ENCODE measurements around the gene TCAP. TPM values are rescaled to one million over a fixed set of nuclear protein-coding genes. Genes with fewer than 3 reads are reported as not detected.

Gene TCAP
- total and polyA plus RNA-seq, 2 experiments from 2014 or later, result 0.61 to 2.1 TPM

- H2AFZ ChIP-seq, result no peak overlapping the region
- Mint-ChIP-seq H3K27ac (peak overlapping the region; percentile 61), H3K4me3 (peak overlapping the region; percentile 97), H3K36me3 (ENCODE audit: low read depth) (peaks cover 25% of the 10 kb centered on the region), H3K27me3 (ENCODE audit: insufficient read depth, low read depth, poor library complexity) (peaks cover 7% of the 10 kb centered on the region), H3K4me1 (peaks cover 64% of the 10 kb centered on the region), H3K9me3 (no peaks in the 10 kb centered on the region)
- peaks cover 93% of the 10 kb centered on the region for H3K79me2 ChIP-seq (replicated peaks; ENCODE audit: insufficient read depth)
- H3K4me2 ChIP-seq, result peak overlapping the region; percentile 75
- H4K20me1 ChIP-seq (replicated peaks; ENCODE audit: insufficient read depth), result peaks cover 27% of the 10 kb centered on the region
- no peaks in the 10 kb centered on the region for H3K27me3 ChIP-seq (ENCODE audit: insufficient read depth)
- peak overlapping the region; percentile 97 for H3K4me3 ChIP-seq
- ATAC-seq (no peak), DNase-seq (ENCODE audit: low spot score) (no peak)
- H3K9me2 ChIP-seq (ENCODE audit: insufficient read depth), result no peaks in the 10 kb centered on the region
- H3K27ac ChIP-seq (ENCODE audit: low read depth), result 0 out of 2 replicates have a peak overlapping the region, but pooled peaks have one; percentile 56
- H3K4me1 ChIP-seq (ENCODE audit: insufficient read depth), result peaks cover 66% of the 10 kb centered on the region
- H3F3A ChIP-seq (replicated peaks; ENCODE audit: low read depth), result peaks cover 3% of the 10 kb centered on the region; the same call in 1 of the 2 replicates
- TF ChIP-seq ZNF114 (CRISPR knock-in tag; IDR thresholded peaks at IDR 0.05), result no peak
- no peak for TF ChIP-seq STAT1 (IDR thresholded peaks at IDR 0.05; ENCODE audit: unreplicated experiment)
- TF ChIP-seq ZNF331 (CRISPR knock-in tag; IDR thresholded peaks at IDR 0.05; ENCODE audit: low read depth), result no peak
- no peak for TF ChIP-seq REST (IDR thresholded peaks at IDR 0.05; ENCODE audit: unreplicated experiment)
- TF ChIP-seq CREB1 (CRISPR knock-in tag; IDR thresholded peaks at IDR 0.05; ENCODE audit: low read depth), result no peak
- no peak for TF ChIP-seq EZH2 (IDR thresholded peaks at IDR 0.05; ENCODE audit: low read depth, unreplicated experiment)
- H3K36me3 ChIP-seq (ENCODE audit: insufficient read depth), result no peaks in the 10 kb centered on the region
These were observed 36.8 kb downstream of the TCAP start for GRCh38 chr17:39701784-39702422.

- H3K27ac ChIP-seq (ENCODE audit: low read depth), result no peak overlapping the region; the same call in 1 of the 2 replicates
- peaks cover 27% of the 10 kb centered on the region for H4K20me1 ChIP-seq (replicated peaks; ENCODE audit: insufficient read depth)
- H2AFZ ChIP-seq, result no peak overlapping the region
- ATAC-seq, result no peak
- peaks cover 7% of the 10 kb centered on the region for H3K27me3 Mint-ChIP-seq (ENCODE audit: insufficient read depth, low read depth, poor library complexity)
- H3K4me3 ChIP-seq, result no peak overlapping the region
- no peak for DNase-seq (ENCODE audit: low spot score)
- peaks cover 63% of the 10 kb centered on the region for H3K4me1 Mint-ChIP-seq
- H3K27ac Mint-ChIP-seq, result peak overlapping the region; percentile 75; the same call in 1 of the 2 replicates
- H3K9me3 Mint-ChIP-seq, result no peaks in the 10 kb centered on the region
- peaks cover 60% of the 10 kb centered on the region for H3K4me1 ChIP-seq (ENCODE audit: insufficient read depth)
- no peaks in the 10 kb centered on the region for H3K9me2 ChIP-seq (ENCODE audit: insufficient read depth)
- H3F3A ChIP-seq (replicated peaks; ENCODE audit: low read depth), result no peaks in the 10 kb centered on the region
- peak overlapping the region; percentile 75 for H3K4me2 ChIP-seq
- no peaks in the 10 kb centered on the region for H3K27me3 ChIP-seq (ENCODE audit: insufficient read depth)
- peaks cover 33% of the 10 kb centered on the region for H3K36me3 Mint-ChIP-seq (ENCODE audit: low read depth)
- peaks cover 92% of the 10 kb centered on the region for H3K79me2 ChIP-seq (replicated peaks; ENCODE audit: insufficient read depth)
- peaks cover 3% of the 10 kb centered on the region; the same call in 1 of the 2 replicates for H3K36me3 ChIP-seq (ENCODE audit: insufficient read depth)
- peak overlapping the region; percentile 97 for H3K4me3 Mint-ChIP-seq
- TF ChIP-seq ZNF462 (CRISPR knock-in tag; IDR thresholded peaks at IDR 0.05), result no peak
- no peak for TF ChIP-seq ZNF331 (CRISPR knock-in tag; IDR thresholded peaks at IDR 0.05; ENCODE audit: low read depth)
These were observed 38.0 kb downstream of the TCAP start for GRCh38 chr17:39702901-39703893.
